C4-2B (cell line): Measurements from ENCODE around the gene NFX1.

ENCODE experiments used
- H3K27ac ChIP-seq: fragments of 450-650 bp; 2 replicates; pipeline ENCODE4 v1.5.1; 2017
- ZFX ChIP-seq: fragments of 450-650 bp; IDR thresholded peaks from 2 replicates; pipeline ENCODE4 v1.6.1; 2017
- TF ChIP-seq, protein P1 (sequence below): fragments of 450-650 bp; conservative IDR thresholded peaks from 2 replicates; pipeline ENCODE4 v1.5.1; 2017; ENCODE audit warnings: mild to moderate bottlenecking

The NFX1 gene

DNA sequence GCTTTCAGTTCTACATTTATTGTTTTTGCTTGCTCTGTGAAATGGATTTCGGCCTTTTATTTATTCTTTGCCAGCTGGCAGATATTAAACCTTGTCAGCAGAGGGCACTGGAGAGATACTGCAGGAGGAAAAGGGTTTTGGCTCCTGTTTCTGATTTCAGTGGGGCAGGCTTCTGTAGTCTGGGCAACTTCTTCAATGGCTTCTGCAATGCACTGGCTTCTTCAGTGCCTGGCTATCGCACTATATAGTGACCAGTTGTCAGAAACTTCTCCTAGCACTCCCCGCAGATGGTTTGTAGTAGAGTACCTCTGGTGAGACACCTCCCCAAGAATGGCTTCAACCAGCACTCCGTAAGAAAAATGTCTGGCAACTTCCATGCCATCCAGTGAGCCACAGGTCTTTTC lies 3.2 kb upstream of the NFX1 start:
- no peak overlapping the region for H3K27ac ChIP-seq
- TF ChIP-seq ZFX, result no peak
- TF ChIP-seq, protein P1, sequence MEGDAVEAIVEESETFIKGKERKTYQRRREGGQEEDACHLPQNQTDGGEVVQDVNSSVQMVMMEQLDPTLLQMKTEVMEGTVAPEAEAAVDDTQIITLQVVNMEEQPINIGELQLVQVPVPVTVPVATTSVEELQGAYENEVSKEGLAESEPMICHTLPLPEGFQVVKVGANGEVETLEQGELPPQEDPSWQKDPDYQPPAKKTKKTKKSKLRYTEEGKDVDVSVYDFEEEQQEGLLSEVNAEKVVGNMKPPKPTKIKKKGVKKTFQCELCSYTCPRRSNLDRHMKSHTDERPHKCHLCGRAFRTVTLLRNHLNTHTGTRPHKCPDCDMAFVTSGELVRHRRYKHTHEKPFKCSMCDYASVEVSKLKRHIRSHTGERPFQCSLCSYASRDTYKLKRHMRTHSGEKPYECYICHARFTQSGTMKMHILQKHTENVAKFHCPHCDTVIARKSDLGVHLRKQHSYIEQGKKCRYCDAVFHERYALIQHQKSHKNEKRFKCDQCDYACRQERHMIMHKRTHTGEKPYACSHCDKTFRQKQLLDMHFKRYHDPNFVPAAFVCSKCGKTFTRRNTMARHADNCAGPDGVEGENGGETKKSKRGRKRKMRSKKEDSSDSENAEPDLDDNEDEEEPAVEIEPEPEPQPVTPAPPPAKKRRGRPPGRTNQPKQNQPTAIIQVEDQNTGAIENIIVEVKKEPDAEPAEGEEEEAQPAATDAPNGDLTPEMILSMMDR, result peak; percentile 92

DNA sequence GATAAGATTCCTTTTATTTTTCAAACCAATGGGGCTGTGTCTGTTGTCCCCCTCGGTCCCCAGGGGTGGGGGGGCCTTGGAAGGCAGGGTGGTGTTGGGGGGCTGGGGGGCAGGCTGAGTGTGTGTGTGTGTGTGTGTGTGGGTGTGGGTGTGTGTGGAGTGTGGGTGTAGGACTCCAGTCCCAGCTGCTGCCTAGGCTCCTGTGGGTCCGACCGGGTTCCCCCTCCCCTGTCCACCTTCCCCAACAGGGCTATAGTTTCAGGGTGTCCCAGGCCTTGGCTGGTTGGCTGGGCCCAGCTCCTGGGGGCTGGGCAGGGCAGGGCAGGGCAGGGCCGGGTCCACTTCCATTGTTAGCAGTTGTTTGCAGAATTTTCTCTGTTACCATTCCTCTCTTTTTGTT lies 2.1 kb upstream of the NFX1 start:
- TF ChIP-seq, protein P1, result no peak
- H3K27ac ChIP-seq, result no peak overlapping the region

DNA sequence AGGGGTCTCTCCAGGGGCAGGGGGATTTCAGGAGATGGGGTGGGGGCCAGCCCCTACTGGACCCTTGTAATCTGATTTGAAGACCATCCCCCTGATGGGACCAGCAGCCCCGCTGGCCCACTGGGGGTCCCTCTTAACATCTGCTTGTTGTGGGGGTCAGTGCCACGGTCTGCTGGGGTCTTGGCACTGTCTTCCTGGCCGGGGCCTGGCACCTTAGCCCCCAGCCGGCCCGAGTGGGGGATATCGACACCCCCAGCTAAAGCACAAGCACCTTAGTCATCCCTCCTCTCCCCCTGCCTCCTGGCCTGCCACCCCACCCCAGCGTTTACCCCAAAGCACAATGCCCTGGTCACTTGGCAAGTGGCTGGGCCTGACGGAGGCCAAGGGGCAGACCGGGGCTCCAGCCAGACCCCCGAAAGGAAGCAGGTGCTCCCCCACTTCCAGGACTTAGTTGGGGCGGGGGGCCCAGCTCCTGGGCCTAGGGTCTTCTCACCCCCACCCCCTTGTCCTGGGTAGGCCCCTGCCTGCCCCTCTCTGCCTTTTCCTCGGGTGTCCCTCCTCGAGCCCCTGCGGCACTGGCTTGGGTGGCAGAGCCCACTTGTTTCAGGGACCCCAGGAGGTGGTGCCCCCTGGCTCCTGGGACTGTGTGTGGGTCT lies 1.4 kb upstream of the NFX1 start:
- TF ChIP-seq, protein P1, result no peak
- TF ChIP-seq ZFX, result no peak
- peak overlapping the region; percentile 95 for H3K27ac ChIP-seq

DNA sequence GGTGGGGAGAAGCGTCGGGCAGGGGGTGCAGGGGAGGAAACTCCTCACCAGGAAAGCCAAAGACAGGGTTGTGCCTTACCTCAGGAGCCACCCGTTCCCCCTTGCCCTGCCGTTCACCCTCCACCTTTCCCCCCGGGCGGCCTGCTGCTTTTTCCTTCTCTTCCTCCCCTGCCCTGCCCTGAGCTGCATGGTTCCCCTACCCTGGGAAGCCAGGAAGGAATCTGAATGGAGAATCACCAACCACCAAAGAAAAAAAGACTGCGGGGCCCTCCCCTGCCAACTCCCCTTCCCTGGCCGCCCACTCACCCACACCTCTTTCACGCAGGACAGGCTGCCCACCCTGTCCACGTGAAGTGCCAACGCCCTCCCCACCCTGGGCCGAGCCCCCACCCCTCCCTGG lies 820 bp upstream of the NFX1 start:
- TF ChIP-seq, protein P1, result no peak
- TF ChIP-seq ZFX, result no peak
- peak overlapping the region; percentile 95 for H3K27ac ChIP-seq

DNA sequence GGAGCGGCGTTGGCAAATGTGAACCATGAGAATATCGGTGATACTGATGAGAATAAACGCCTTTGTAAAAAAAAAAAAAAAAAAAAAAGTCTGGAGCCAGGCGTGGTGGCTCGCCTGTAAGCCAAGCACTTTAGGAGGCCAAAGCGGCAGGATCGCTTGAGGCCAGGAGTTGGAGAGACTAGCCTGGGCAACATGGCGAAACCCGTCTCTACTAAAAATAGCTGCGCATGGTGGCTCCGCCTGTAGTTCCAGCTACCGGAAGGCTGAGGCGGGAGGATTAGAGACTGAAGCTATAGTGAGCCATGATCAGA lies 425 bp upstream of the NFX1 start:
- peak overlapping the region; percentile 95 for H3K27ac ChIP-seq
- TF ChIP-seq, protein P1, result no peak
- TF ChIP-seq ZFX, result no peak

DNA sequence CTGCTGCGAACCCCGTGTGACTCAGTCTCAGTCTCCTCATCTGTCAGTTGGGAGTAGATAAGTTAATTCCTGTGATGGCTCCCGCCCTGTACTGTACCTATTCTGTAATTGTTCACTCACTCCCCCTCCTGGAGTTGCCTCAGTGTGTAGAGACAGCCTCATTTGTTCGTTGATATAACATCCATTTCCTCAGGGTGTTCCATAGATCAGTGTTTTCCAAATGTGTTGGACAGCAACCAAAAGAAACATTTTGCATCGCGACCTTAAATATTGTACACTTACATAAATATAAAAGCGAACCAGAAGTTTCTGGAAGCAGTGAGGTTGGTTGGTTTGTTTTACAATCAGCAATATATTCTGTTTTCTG lies 698 bp downstream of the NFX1 start:
- H3K27ac ChIP-seq, result peak overlapping the region; percentile 95
- TF ChIP-seq, protein P1, result peak; percentile 13; the same call in 1 of the 2 replicates
- TF ChIP-seq ZFX, result no peak

DNA sequence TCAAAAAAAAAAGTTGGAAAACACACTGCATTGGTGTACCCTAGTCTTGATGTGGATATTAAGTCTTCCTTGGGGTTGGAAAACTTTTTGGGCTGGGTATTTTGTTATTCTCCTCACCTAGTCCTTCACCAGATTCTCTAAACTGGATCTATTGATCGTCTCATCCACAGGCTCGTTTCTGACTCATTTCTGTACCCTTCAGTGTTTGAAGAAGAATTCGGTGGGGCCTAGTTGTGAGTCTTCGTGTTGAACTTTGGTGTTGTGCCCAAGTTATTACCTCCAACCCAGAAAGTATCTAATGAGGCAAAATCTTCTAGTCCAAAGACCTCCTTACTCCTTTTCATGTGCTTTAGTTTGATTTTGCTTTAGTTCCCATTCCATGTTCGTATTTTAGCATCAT lies 1.6 kb downstream of the NFX1 start:
- peak overlapping the region; percentile 95 for H3K27ac ChIP-seq
- TF ChIP-seq, protein P1, result no peak
- TF ChIP-seq ZFX, result no peak
